MM.1S (cell line): ENCODE measurements around the gene NOC4L.
A peak's percentile ranks its signal among the peaks of the same experiment; 100 is the strongest.

Source experiments
- DNase-seq: peaks from one replicate; pipeline ENCODE4 v3.0.0-alpha.2; 2015
- H2AFZ ChIP-seq: fragments of 300-600 bp; sonication (generic); 2 replicates; pipeline ENCODE4 v1.6.0; 2016; ENCODE audit warnings: antibody characterized with exemption, low read length
- H3F3A ChIP-seq: fragments of 300-600 bp; sonication (generic); 2 replicates; pipeline ENCODE4 v1.6.1; 2016; ENCODE audit warnings: mild to moderate bottlenecking, antibody characterized with exemption, low read length, moderate library complexity, mixed read lengths; ENCODE audit not compliant: insufficient read depth
- H3K27ac ChIP-seq: fragments of 300-600 bp; sonication (generic); 2 replicates; pipeline ENCODE4 v1.5.1; 2016; ENCODE audit warnings: mild to moderate bottlenecking, low read length
- H3K27me3 ChIP-seq: fragments of 300-600 bp; sonication (generic); replicated peaks from 2 replicates; pipeline ENCODE4 v1.6.0; 2016; ENCODE audit warnings: low read length; ENCODE audit not compliant: insufficient read depth
- H3K36me3 ChIP-seq: fragments of 300-600 bp; sonication (generic); replicated peaks from 2 replicates; pipeline ENCODE4 v1.6.1; 2016; ENCODE audit warnings: mild to moderate bottlenecking, low read length, mixed read lengths; ENCODE audit not compliant: insufficient read depth
- H3K4me1 ChIP-seq: fragments of 300-600 bp; sonication (generic); 2 replicates; pipeline ENCODE4 v1.6.1; 2016; ENCODE audit warnings: low read length, mixed read lengths
- H3K4me2 ChIP-seq: fragments of 300-600 bp; sonication (generic); 2 replicates; pipeline ENCODE4 v1.6.0; 2016; ENCODE audit warnings: low read depth, low read length
- H3K4me3 ChIP-seq: fragments of 300-600 bp; sonication (generic); 2 replicates; pipeline ENCODE4 v1.5.1; 2016; ENCODE audit warnings: low read length, mixed read lengths
- H3K79me2 ChIP-seq: fragments of 300-600 bp; sonication (generic); 2 replicates; pipeline ENCODE4 v1.6.1; 2016; ENCODE audit warnings: mixed run types, low read length, mixed read lengths
- H3K9ac ChIP-seq: fragments of 300-600 bp; sonication (generic); 2 replicates; pipeline ENCODE4 v1.6.1; 2016; ENCODE audit warnings: low read length, mixed read lengths
- H3K9me2 ChIP-seq: fragments of 300-600 bp; sonication (generic); replicated peaks from 2 replicates; pipeline ENCODE4 v1.6.1; 2016; ENCODE audit warnings: mild to moderate bottlenecking, low read length, mixed read lengths; ENCODE audit not compliant: insufficient read depth
- H3K9me3 ChIP-seq: fragments of 300-600 bp; sonication (generic); replicated peaks from 2 replicates; pipeline ENCODE4 v1.6.1; 2016; ENCODE audit warnings: mild to moderate bottlenecking, low read length, mixed read lengths; ENCODE audit not compliant: insufficient read depth
- H4K20me1 ChIP-seq: fragments of 300-600 bp; sonication (generic); 2 replicates; pipeline ENCODE4 v1.6.1; 2016; ENCODE audit warnings: mild to moderate bottlenecking, low read length, moderate library complexity, mixed read lengths; ENCODE audit not compliant: insufficient read depth
- CTCF ChIP-seq: fragments of 300-600 bp; sonication (generic); IDR thresholded peaks from 2 replicates; pipeline ENCODE4 v1.5.1; 2016; ENCODE audit warnings: antibody characterized with exemption, low read length, mixed read lengths
- EZH2 ChIP-seq: fragments of 300-600 bp; sonication (generic); optimal IDR thresholded peaks from 2 replicates; pipeline ENCODE3; 2017; ENCODE audit warnings: low read depth, mild to moderate bottlenecking, antibody characterized with exemption, low read length, mixed read lengths
- EZH2phosphoT487 ChIP-seq: fragments of 300-600 bp; sonication (generic); IDR thresholded peaks from 2 replicates; pipeline ENCODE4 v1.6.1; 2018; ENCODE audit warnings: antibody characterized with exemption, low read length

The NOC4L gene

GRCh38 chr12:132182711-132183365, 38.6 kb downstream of the NOC4L start:
- TF ChIP-seq EZH2phosphoT487 (no peak), EZH2 (no peak), CTCF (no peak)
- Histone ChIP-seq H3K9me2 (no peaks in the 10 kb centered on the region), H3K4me3 (no peak overlapping the region), H3K4me1 (no peaks in the 10 kb centered on the region), H3F3A (no peaks in the 10 kb centered on the region), H3K27me3 (peaks cover 36% of the 10 kb centered on the region), H2AFZ (no peak overlapping the region), H4K20me1 (no peaks in the 10 kb centered on the region), H3K9ac (no peak overlapping the region), H3K9me3 (no peaks in the 10 kb centered on the region), H3K36me3 (no peaks in the 10 kb centered on the region), H3K27ac (no peak overlapping the region), H3K79me2 (no peaks in the 10 kb centered on the region), H3K4me2 (no peak overlapping the region)
- no peak for DNase-seq

- Histone ChIP-seq H3K27me3 (peaks cover 43% of the 10 kb centered on the region), H3K4me3 (0 out of 2 replicates have a peak overlapping the region, but pooled peaks have one; percentile 12), H3F3A (no peaks in the 10 kb centered on the region), H2AFZ (no peak overlapping the region), H3K4me1 (no peaks in the 10 kb centered on the region), H4K20me1 (no peaks in the 10 kb centered on the region), H3K27ac (no peak overlapping the region), H3K9me3 (no peaks in the 10 kb centered on the region), H3K36me3 (no peaks in the 10 kb centered on the region), H3K79me2 (no peaks in the 10 kb centered on the region), H3K9me2 (no peaks in the 10 kb centered on the region), H3K4me2 (peak overlapping the region; percentile 29; the same call in 1 of the 2 replicates), H3K9ac (no peak overlapping the region)
- TF ChIP-seq EZH2 (no peak), EZH2phosphoT487 (no peak), CTCF (no peak)
- no peak for DNase-seq
Measured at GRCh38 chr12:132185705-132186104, 41.4 kb downstream of the NOC4L start.

GRCh38 chr12:132186208-132186856, 42.1 kb downstream of the NOC4L start:
- peaks cover 47% of the 10 kb centered on the region for H3K27me3 ChIP-seq
- H3K36me3 ChIP-seq, result no peaks in the 10 kb centered on the region
- H3K9me3 ChIP-seq, result no peaks in the 10 kb centered on the region
- H3F3A ChIP-seq, result no peaks in the 10 kb centered on the region
- H4K20me1 ChIP-seq, result no peaks in the 10 kb centered on the region
- H3K4me1 ChIP-seq, result no peaks in the 10 kb centered on the region
- DNase-seq, result no peak
- H3K9me2 ChIP-seq, result no peaks in the 10 kb centered on the region
- no peak overlapping the region for H3K27ac ChIP-seq
- no peak overlapping the region for H3K9ac ChIP-seq
- TF ChIP-seq CTCF (no peak), EZH2phosphoT487 (no peak), EZH2 (no peak)
- peak overlapping the region; percentile 29; the same call in 1 of the 2 replicates for H3K4me2 ChIP-seq
- no peak overlapping the region for H2AFZ ChIP-seq
- H3K4me3 ChIP-seq, result 0 out of 2 replicates have a peak overlapping the region, but pooled peaks have one; percentile 12
- H3K79me2 ChIP-seq, result no peaks in the 10 kb centered on the region
